ENCODE measurements around the gene LAGE3.

The LAGE3 gene

GRCh38 chrX:154482786-154483185 lies 3.7 kb upstream of the LAGE3 start:
- DNase-seq (ENCODE audit: low read depth): no peak
- H3K4me3 ChIP-seq (ENCODE audit: low read depth, low read length): no peak overlapping the region

- no peak for DNase-seq (ENCODE audit: low read depth)
- H3K4me3 ChIP-seq (ENCODE audit: low read depth, low read length): no peak overlapping the region
Measured at GRCh38 chrX:154481911-154482601, 3.0 kb upstream of the LAGE3 start.

GRCh38 chrX:154481195-154481594 lies 2.1 kb upstream of the LAGE3 start:
- H3K4me3 ChIP-seq (ENCODE audit: low read depth, low read length): no peak overlapping the region
- no peak for DNase-seq (ENCODE audit: low read depth)

- no peak for DNase-seq (ENCODE audit: low read depth)
- peak overlapping the region; percentile 56 for H3K4me3 ChIP-seq (ENCODE audit: low read depth, low read length)
Measured at GRCh38 chrX:154477891-154478477, 1.1 kb downstream of the LAGE3 start.

- no peak overlapping the region for H3K4me3 ChIP-seq (ENCODE audit: low read depth, low read length)
- DNase-seq (ENCODE audit: low read depth): no peak
Measured at GRCh38 chrX:154476821-154477220, 2.3 kb downstream of the LAGE3 start.

GRCh38 chrX:154473683-154474082 lies 5.4 kb downstream of the LAGE3 start:
- no peak overlapping the region for H3K4me3 ChIP-seq (ENCODE audit: low read depth, low read length)

GRCh38 chrX:154472685-154473632 lies 6.1 kb downstream of the LAGE3 start:
- no peak for DNase-seq (ENCODE audit: low read depth)
- H3K4me3 ChIP-seq (ENCODE audit: low read depth, low read length): no peak overlapping the region

More at GRCh38 chrX:154473683-154474082, 5.4 kb downstream of the LAGE3 start:
- no peak for DNase-seq (ENCODE audit: low read depth)

GRCh38 chrX:154471839-154472684 lies 7.0 kb downstream of the LAGE3 start:
- H3K4me3 ChIP-seq (ENCODE audit: low read depth, low read length): no peak overlapping the region

GRCh38 chrX:154470914-154471568 lies 8.0 kb downstream of the LAGE3 start:
- no peak for DNase-seq (ENCODE audit: low read depth)
- no peak overlapping the region for H3K4me3 ChIP-seq (ENCODE audit: low read depth, low read length)

More at GRCh38 chrX:154471839-154472684, 7.0 kb downstream of the LAGE3 start:
- no peak for DNase-seq (ENCODE audit: low read depth)

GRCh38 chrX:154470434-154470833 lies 8.6 kb downstream of the LAGE3 start:
- H3K4me3 ChIP-seq (ENCODE audit: low read depth, low read length): no peak overlapping the region
- DNase-seq (ENCODE audit: low read depth): no peak

GRCh38 chrX:154469880-154470279 lies 9.2 kb downstream of the LAGE3 start:
- H3K4me3 ChIP-seq (ENCODE audit: low read depth, low read length): no peak overlapping the region
- DNase-seq (ENCODE audit: low read depth): no peak

GRCh38 chrX:154469114-154469513 lies 10.0 kb downstream of the LAGE3 start:
- DNase-seq (ENCODE audit: low read depth): no peak
- no peak overlapping the region for H3K4me3 ChIP-seq (ENCODE audit: low read depth, low read length)

- no peak for DNase-seq (ENCODE audit: low read depth)
Measured at GRCh38 chrX:154468217-154468616, 10.9 kb downstream of the LAGE3 start.

GRCh38 chrX:154467556-154467955 lies 11.5 kb downstream of the LAGE3 start:
- no peak overlapping the region for H3K4me3 ChIP-seq (ENCODE audit: low read depth, low read length)
- DNase-seq (ENCODE audit: low read depth): no peak

More at GRCh38 chrX:154468217-154468616, 10.9 kb downstream of the LAGE3 start:
- H3K4me3 ChIP-seq (ENCODE audit: low read depth, low read length): no peak overlapping the region

- H3K4me3 ChIP-seq (ENCODE audit: low read depth, low read length): no peak overlapping the region
- DNase-seq (ENCODE audit: low read depth): no peak
Measured at GRCh38 chrX:154466907-154467306, 12.2 kb downstream of the LAGE3 start.

- H3K4me3 ChIP-seq (ENCODE audit: low read depth, low read length): no peak overlapping the region
- no peak for DNase-seq (ENCODE audit: low read depth)
Measured at GRCh38 chrX:154466036-154466435, 13.0 kb downstream of the LAGE3 start.

GRCh38 chrX:154465601-154466000 lies 13.5 kb downstream of the LAGE3 start:
- DNase-seq (ENCODE audit: low read depth): no peak
- no peak overlapping the region for H3K4me3 ChIP-seq (ENCODE audit: low read depth, low read length)

GRCh38 chrX:154464806-154465365 lies 14.2 kb downstream of the LAGE3 start:
- H3K4me3 ChIP-seq (ENCODE audit: low read depth, low read length): no peak overlapping the region
- no peak for DNase-seq (ENCODE audit: low read depth)

Data from skeletal muscle cell (primary cell).